IPS DF 4.7 (cell line): ENCODE results near the gene ANKRD13B.

ENCODE experiments used
- DNase-seq: peaks from one replicate; pipeline ENCODE4 v3.0.0-alpha.2; 2013; ENCODE audit warnings: low spot score; ENCODE audit errors: extremely low read depth

Gene ANKRD13B

GRCh38 chr17:29568331-29569244 lies 24.3 kb upstream of the ANKRD13B start, which contains the start of gene TP53I13:
Gene TP53I13, plus strand, starts transcription at chr17:29568701. Its CDS starts 58 bp downstream, at chr17:29568759.
- no peak for DNase-seq

GRCh38 chr17:29569245-29569950 lies 23.5 kb upstream of the ANKRD13B start:
- no peak for DNase-seq

- DNase-seq = no peak
Measured at GRCh38 chr17:29570521-29570920, 22.4 kb upstream of the ANKRD13B start.

- DNase-seq = no peak
Measured at GRCh38 chr17:29571486-29571882, 21.4 kb upstream of the ANKRD13B start.

- DNase-seq = no peak
Measured at GRCh38 chr17:29571883-29572681, 20.9 kb upstream of the ANKRD13B start.

GRCh38 chr17:29572691-29573557 lies 20.0 kb upstream of the ANKRD13B start:
- no peak for DNase-seq

GRCh38 chr17:29573558-29573869 lies 19.4 kb upstream of the ANKRD13B start:
- no peak for DNase-seq

GRCh38 chr17:29573871-29574731 lies 18.8 kb upstream of the ANKRD13B start:
- no peak for DNase-seq

GRCh38 chr17:29574732-29575510 lies 18.0 kb upstream of the ANKRD13B start:
- no peak for DNase-seq

- no peak for DNase-seq
Measured at GRCh38 chr17:29575511-29576213, 17.3 kb upstream of the ANKRD13B start.

- DNase-seq = no peak
Measured at GRCh38 chr17:29576214-29577000, 16.5 kb upstream of the ANKRD13B start.

- DNase-seq = no peak
Measured at GRCh38 chr17:29577001-29577370, 15.9 kb upstream of the ANKRD13B start.

- DNase-seq = no peak
Measured at GRCh38 chr17:29577385-29578211, 15.3 kb upstream of the ANKRD13B start.

- DNase-seq = no peak
Measured at GRCh38 chr17:29578626-29579485, 14.1 kb upstream of the ANKRD13B start.

GRCh38 chr17:29579866-29580771 lies 12.8 kb upstream of the ANKRD13B start:
- DNase-seq = no peak
